ENCODE measurements around the gene NXPH3.

Gene NXPH3
- 0 to 0.36 (median 0) reads per million in 9 experiments for total RNA-seq

GRCh38 chr17:49575679-49576087 lies at the start of gene NXPH3:
Gene NXPH3, plus strand, starts transcription at chr17:49575871. Its CDS starts 349 bp downstream, at chr17:49576220.
- Mint-ChIP-seq H3K4me3 (peak within 1 kb of the TSS; percentile 70 to 73), H3K36me3 (ENCODE audit: insufficient read depth) (peaks cover 7% of the 10 kb centered on the region), H3K9me3 (no peaks in the 10 kb centered on the region), H3K4me1 (ENCODE audit: low read depth in 2 of 2) (peaks cover 8 to 11% of the 10 kb centered on the region in 2 donors), H3K27me3 (peaks cover 44 to 85% of the 10 kb centered on the region in 2 donors), H3K27ac (no peak within 1 kb of the TSS)
- peak; percentile 37 to 57 (median 51) for DNase-seq
- ATAC-seq (replicated peaks): peak; percentile 86

- Mint-ChIP-seq H3K27me3 (peaks cover 30 to 68% of the 10 kb centered on the region in 2 donors), H3K36me3 (ENCODE audit: insufficient read depth) (peaks cover 3% of the 10 kb centered on the region), H3K27ac (no peak overlapping the region), H3K4me1 (ENCODE audit: low read depth in 2 of 2) (peaks cover 0 to 8% of the 10 kb centered on the region in 2 donors), H3K9me3 (no peaks in the 10 kb centered on the region), H3K4me3 (no peak overlapping the region)
- ATAC-seq (replicated peaks): no peak
- no peak for DNase-seq
Measured at GRCh38 chr17:49527927-49528651, 47.6 kb upstream of the NXPH3 start.

- DNase-seq (no peak), ATAC-seq (replicated peaks) (no peak)
- Mint-ChIP-seq H3K9me3 (no peaks in the 10 kb centered on the region), H3K4me3 (no peak overlapping the region), H3K36me3 (ENCODE audit: insufficient read depth) (peaks cover 3% of the 10 kb centered on the region), H3K4me1 (ENCODE audit: low read depth in 2 of 2) (peaks cover 0 to 1% of the 10 kb centered on the region in 2 donors), H3K27me3 (peaks cover 39 to 77% of the 10 kb centered on the region in 2 donors), H3K27ac (no peak overlapping the region)
Measured at GRCh38 chr17:49528966-49529365, 46.7 kb upstream of the NXPH3 start.

- ATAC-seq (replicated peaks) (no peak), DNase-seq (no peak)
- no peaks in the 10 kb centered on the region for H3K9me3 Mint-ChIP-seq
- H3K4me1 Mint-ChIP-seq (ENCODE audit: low read depth in 2 of 2): no peaks in the 10 kb centered on the region
- peaks cover 3% of the 10 kb centered on the region for H3K36me3 Mint-ChIP-seq (ENCODE audit: insufficient read depth)
- H3K27me3 Mint-ChIP-seq: peaks cover 47 to 80% of the 10 kb centered on the region in 2 donors
- H3K27ac Mint-ChIP-seq: no peak overlapping the region
- H3K4me3 Mint-ChIP-seq: no peak overlapping the region
Measured at GRCh38 chr17:49530118-49530517, 45.6 kb upstream of the NXPH3 start.

GRCh38 chr17:49543860-49544259 lies 31.8 kb upstream of the NXPH3 start:
- peaks cover 4% of the 10 kb centered on the region for H3K36me3 Mint-ChIP-seq (ENCODE audit: insufficient read depth)
- H3K4me3 Mint-ChIP-seq: no peak overlapping the region
- peaks cover 0 to 3% of the 10 kb centered on the region in 2 donors for H3K4me1 Mint-ChIP-seq (ENCODE audit: low read depth in 2 of 2)
- peaks cover 11 to 38% of the 10 kb centered on the region in 2 donors for H3K27me3 Mint-ChIP-seq
- no peak for ATAC-seq (replicated peaks)
- H3K27ac Mint-ChIP-seq: no peak overlapping the region
- peaks cover 0 to 4% of the 10 kb centered on the region in 2 donors for H3K9me3 Mint-ChIP-seq
- no peak for DNase-seq

- Mint-ChIP-seq H3K27me3 (peaks cover 11 to 39% of the 10 kb centered on the region in 2 donors), H3K27ac (no peak overlapping the region), H3K4me3 (no peak overlapping the region), H3K4me1 (ENCODE audit: low read depth in 2 of 2) (peaks cover 0 to 4% of the 10 kb centered on the region in 2 donors), H3K9me3 (peaks cover 0 to 4% of the 10 kb centered on the region in 2 donors), H3K36me3 (ENCODE audit: insufficient read depth) (peaks cover 4% of the 10 kb centered on the region)
- ATAC-seq (replicated peaks) (no peak), DNase-seq (no peak)
Measured at GRCh38 chr17:49545007-49545660, 30.5 kb upstream of the NXPH3 start.

GRCh38 chr17:49545806-49546545 lies 29.7 kb upstream of the NXPH3 start:
- peaks cover 0 to 4% of the 10 kb centered on the region in 2 donors for H3K4me1 Mint-ChIP-seq (ENCODE audit: low read depth in 2 of 2)
- H3K27ac Mint-ChIP-seq: no peak overlapping the region
- H3K27me3 Mint-ChIP-seq: peaks cover 11 to 39% of the 10 kb centered on the region in 2 donors
- ATAC-seq (replicated peaks) (no peak), DNase-seq (no peak)
- H3K9me3 Mint-ChIP-seq: peaks cover 0 to 2% of the 10 kb centered on the region in 2 donors
- no peak overlapping the region for H3K4me3 Mint-ChIP-seq
- peaks cover 4% of the 10 kb centered on the region for H3K36me3 Mint-ChIP-seq (ENCODE audit: insufficient read depth)

- H3K27ac Mint-ChIP-seq: peak overlapping the region in 1 of 2 donors; percentile 12
- DNase-seq: no peak
Measured at GRCh38 chr17:49546546-49547535, 28.8 kb upstream of the NXPH3 start.

GRCh38 chr17:49547566-49547965 lies 28.1 kb upstream of the NXPH3 start:
- Mint-ChIP-seq H3K27me3 (peaks cover 11 to 39% of the 10 kb centered on the region in 2 donors), H3K9me3 (no peaks in the 10 kb centered on the region), H3K4me1 (ENCODE audit: low read depth in 2 of 2) (peaks cover 0 to 4% of the 10 kb centered on the region in 2 donors), H3K36me3 (ENCODE audit: insufficient read depth) (peaks cover 4% of the 10 kb centered on the region), H3K4me3 (no peak overlapping the region), H3K27ac (peak overlapping the region in 1 of 2 donors; percentile 12)
- ATAC-seq (replicated peaks) (no peak), DNase-seq (no peak)

More at GRCh38 chr17:49546546-49547535, 28.8 kb upstream of the NXPH3 start:
- Mint-ChIP-seq H3K4me3 (no peak overlapping the region), H3K36me3 (ENCODE audit: insufficient read depth) (peaks cover 4% of the 10 kb centered on the region), H3K9me3 (no peaks in the 10 kb centered on the region), H3K27me3 (peaks cover 11 to 39% of the 10 kb centered on the region in 2 donors), H3K4me1 (ENCODE audit: low read depth in 2 of 2) (peaks cover 0 to 4% of the 10 kb centered on the region in 2 donors)
- ATAC-seq (replicated peaks): no peak

GRCh38 chr17:49548051-49548505 lies 27.6 kb upstream of the NXPH3 start:
- Mint-ChIP-seq H3K27ac (peak overlapping the region in 1 of 2 donors; percentile 12), H3K36me3 (ENCODE audit: insufficient read depth) (peaks cover 4% of the 10 kb centered on the region), H3K4me3 (no peak overlapping the region), H3K9me3 (no peaks in the 10 kb centered on the region), H3K4me1 (ENCODE audit: low read depth in 2 of 2) (peaks cover 0 to 4% of the 10 kb centered on the region in 2 donors), H3K27me3 (peaks cover 11 to 39% of the 10 kb centered on the region in 2 donors)
- ATAC-seq (replicated peaks) (no peak), DNase-seq (no peak)

GRCh38 chr17:49548506-49549310 lies 27.0 kb upstream of the NXPH3 start:
- no peaks in the 10 kb centered on the region for H3K9me3 Mint-ChIP-seq
- peaks cover 7 to 35% of the 10 kb centered on the region in 2 donors for H3K27me3 Mint-ChIP-seq
- H3K4me1 Mint-ChIP-seq (ENCODE audit: low read depth in 2 of 2): peaks cover 0 to 4% of the 10 kb centered on the region in 2 donors
- no peak overlapping the region for H3K27ac Mint-ChIP-seq
- H3K4me3 Mint-ChIP-seq: no peak overlapping the region
- ATAC-seq (replicated peaks): no peak
- peaks cover 4% of the 10 kb centered on the region for H3K36me3 Mint-ChIP-seq (ENCODE audit: insufficient read depth)
- DNase-seq: no peak

GRCh38 chr17:49549311-49549605 lies 26.4 kb upstream of the NXPH3 start:
- peaks cover 4% of the 10 kb centered on the region for H3K36me3 Mint-ChIP-seq (ENCODE audit: insufficient read depth)
- no peak overlapping the region for H3K27ac Mint-ChIP-seq
- peaks cover 7 to 30% of the 10 kb centered on the region in 2 donors for H3K27me3 Mint-ChIP-seq
- no peak for ATAC-seq (replicated peaks)
- no peak for DNase-seq
- H3K4me3 Mint-ChIP-seq: no peak overlapping the region
- H3K4me1 Mint-ChIP-seq (ENCODE audit: low read depth in 2 of 2): peaks cover 0 to 4% of the 10 kb centered on the region in 2 donors
- H3K9me3 Mint-ChIP-seq: no peaks in the 10 kb centered on the region

Measured in effector memory CD8-positive, alpha-beta T cell (primary cell).